ENCODE results near the gene PLRG1. TPM values are rescaled to one million over a fixed set of nuclear protein-coding genes. Genes with fewer than 3 reads are reported as not detected.

Gene PLRG1
- total and polyA plus RNA-seq, 4 donors = 21.7 to 61.6 (median 52.6) TPM

DNA sequence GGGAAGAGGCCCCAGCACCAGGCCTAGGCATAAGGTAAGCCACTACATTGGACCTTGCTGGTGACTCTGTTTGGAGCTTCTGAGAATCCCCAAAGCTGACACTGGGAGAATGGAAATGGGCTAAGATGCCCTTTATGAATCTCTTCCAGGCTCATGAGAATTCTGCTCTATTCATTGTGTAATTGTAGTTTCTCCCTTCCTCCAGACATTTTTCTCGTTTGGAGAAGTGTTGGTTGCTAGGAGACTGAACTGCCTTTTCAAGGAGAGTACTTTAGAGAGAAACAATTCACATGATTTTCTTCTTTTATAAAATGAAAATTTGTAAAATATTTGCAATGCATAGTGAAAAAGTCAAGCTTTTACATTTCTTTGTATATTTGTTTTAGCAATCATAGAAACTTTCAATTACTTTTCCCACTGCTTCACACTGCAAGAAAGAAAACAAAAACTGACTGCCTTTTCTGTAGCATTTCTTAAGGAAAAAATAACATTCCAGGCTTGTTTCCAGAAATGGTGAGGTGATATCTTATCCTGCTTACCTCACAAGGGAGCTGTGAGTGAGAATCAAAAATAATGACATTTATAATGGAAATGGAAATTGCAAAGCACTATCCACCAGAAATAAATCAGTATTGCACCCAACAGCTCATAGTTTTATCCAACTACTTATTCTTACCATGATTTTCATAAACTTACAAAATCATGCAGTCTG is 33.7 kb downstream of the PLRG1 start:
- WGBS, 2 donors = 3 to 4% methylated on average over 1 of the region's 1 CpG
- ATAC-seq (ENCODE audit: low FRiP score) = no peak
- intact Hi-C loops (cut with DNase I) = no loop called here
- Histone ChIP-seq H3K27me3 (ENCODE audit: control insufficient read depth in 1 of 2, insufficient read depth in 2 of 2, low read length in 1 of 2) (no peaks in the 10 kb centered on the region), H3K36me3 (ENCODE audit: control insufficient read depth in 1 of 2, insufficient read depth in 2 of 2, low read length in 1 of 2) (no peaks in the 10 kb centered on the region), H3K27ac (ENCODE audit: low read depth in 1 of 2, low read length in 2 of 2) (no peak overlapping the region), H3K9me3 (ENCODE audit: control insufficient read depth, low read length) (no peaks in the 10 kb centered on the region), H3K4me3 (ENCODE audit: low read length in 2 of 2) (no peak overlapping the region), H3K4me1 (ENCODE audit: control insufficient read depth in 1 of 2, insufficient read depth in 2 of 2, low read length in 2 of 2) (no peaks in the 10 kb centered on the region)
- no peak for DNase-seq

DNA sequence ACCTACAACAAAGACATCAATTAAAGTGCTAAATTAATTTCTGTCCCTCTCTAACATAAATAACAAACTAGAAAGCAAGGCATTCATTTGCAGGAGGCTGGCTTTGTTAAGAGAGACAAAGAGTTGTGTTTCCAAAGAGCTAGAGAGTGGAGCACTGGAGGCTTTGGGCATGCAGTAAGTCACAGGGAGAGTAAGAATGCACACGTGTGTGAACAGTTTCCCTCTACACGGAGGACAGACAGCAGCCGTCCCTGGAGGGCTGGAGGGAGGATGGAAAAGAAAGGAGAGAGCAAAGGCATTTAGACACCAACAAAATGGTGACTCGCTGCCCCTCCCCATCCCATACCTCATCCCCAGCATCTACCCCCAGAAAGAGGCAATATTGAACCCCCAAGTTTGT is 38.2 kb downstream of the PLRG1 start:
- no peaks in the 10 kb centered on the region for H3K27me3 ChIP-seq (ENCODE audit: control insufficient read depth in 1 of 2, insufficient read depth in 2 of 2, low read length in 1 of 2)
- no peak overlapping the region for H3K27ac ChIP-seq (ENCODE audit: low read depth in 1 of 2, low read length in 2 of 2)
- intact Hi-C loops (cut with DNase I) = no loop called here
- ATAC-seq (ENCODE audit: low FRiP score) (no peak), DNase-seq (no peak)
- no peaks in the 10 kb centered on the region for H3K9me3 ChIP-seq (ENCODE audit: control insufficient read depth, low read length)
- no peak overlapping the region for H3K4me3 ChIP-seq (ENCODE audit: low read length in 2 of 2)
- H3K4me1 ChIP-seq (ENCODE audit: control insufficient read depth in 1 of 2, insufficient read depth in 2 of 2, low read length in 2 of 2) = no peaks in the 10 kb centered on the region
- WGBS, 2 donors = 74% methylated on average over 4 of the region's 4 CpGs
- H3K36me3 ChIP-seq (ENCODE audit: control insufficient read depth in 1 of 2, insufficient read depth in 2 of 2, low read length in 1 of 2) = no peaks in the 10 kb centered on the region

DNA sequence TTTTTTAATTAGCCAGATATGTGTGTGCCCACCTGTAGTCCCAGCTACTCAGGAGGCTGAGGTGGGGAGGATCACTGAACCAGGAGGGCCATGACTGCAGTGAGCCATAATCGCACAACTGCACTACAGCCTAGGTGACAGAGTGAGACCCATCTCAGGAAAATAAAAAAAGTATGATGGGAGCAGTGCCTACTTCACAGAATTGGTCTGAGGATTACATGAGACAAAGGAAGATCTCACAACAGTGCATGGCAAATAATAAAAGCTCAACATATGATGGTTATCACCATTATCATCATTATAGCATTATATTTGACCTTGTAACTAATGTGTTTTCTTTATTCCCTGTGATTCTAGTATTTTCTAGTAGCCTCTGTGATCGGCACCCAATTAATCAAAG is 38.7 kb downstream of the PLRG1 start:
- Histone ChIP-seq H3K27ac (ENCODE audit: low read depth in 1 of 2, low read length in 2 of 2) (no peak overlapping the region), H3K36me3 (ENCODE audit: control insufficient read depth in 1 of 2, insufficient read depth in 2 of 2, low read length in 1 of 2) (no peaks in the 10 kb centered on the region), H3K4me1 (ENCODE audit: control insufficient read depth in 1 of 2, insufficient read depth in 2 of 2, low read length in 2 of 2) (no peaks in the 10 kb centered on the region), H3K4me3 (ENCODE audit: low read length in 2 of 2) (no peak overlapping the region), H3K9me3 (ENCODE audit: control insufficient read depth, low read length) (no peaks in the 10 kb centered on the region), H3K27me3 (ENCODE audit: control insufficient read depth in 1 of 2, insufficient read depth in 2 of 2, low read length in 1 of 2) (no peaks in the 10 kb centered on the region)
- intact Hi-C loops (cut with DNase I) = no loop called here
- 47 to 70% methylated on average over 2 of the region's 2 CpGs for WGBS, 2 donors
- ATAC-seq (ENCODE audit: low FRiP score) (no peak), DNase-seq (no peak)

DNA sequence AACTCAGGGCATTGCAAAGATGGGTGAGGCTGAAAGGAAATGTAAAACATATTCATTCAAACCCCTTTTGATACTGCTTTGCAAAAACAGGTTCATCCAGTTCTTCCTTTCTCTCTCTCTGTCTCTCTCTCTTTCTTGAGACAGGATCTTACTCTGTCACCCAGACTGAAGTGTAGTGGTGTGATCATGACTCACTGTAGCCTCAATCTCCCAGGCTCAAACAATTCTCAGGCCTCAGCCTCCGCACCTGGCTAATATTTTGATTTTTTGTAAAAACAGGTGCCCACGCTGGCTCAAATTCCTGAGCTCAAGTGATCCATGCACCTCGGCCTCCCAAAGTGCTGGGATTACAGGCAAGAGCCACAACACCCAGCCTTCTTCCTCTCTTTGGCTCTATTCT is 43.0 kb downstream of the PLRG1 start:
- Histone ChIP-seq H3K9me3 (ENCODE audit: control insufficient read depth, low read length) (no peaks in the 10 kb centered on the region), H3K4me3 (ENCODE audit: low read length in 2 of 2) (no peak overlapping the region), H3K4me1 (ENCODE audit: control insufficient read depth in 1 of 2, insufficient read depth in 2 of 2, low read length in 2 of 2) (no peaks in the 10 kb centered on the region), H3K36me3 (ENCODE audit: control insufficient read depth in 1 of 2, insufficient read depth in 2 of 2, low read length in 1 of 2) (no peaks in the 10 kb centered on the region), H3K27ac (ENCODE audit: low read depth in 1 of 2, low read length in 2 of 2) (no peak overlapping the region), H3K27me3 (ENCODE audit: control insufficient read depth in 1 of 2, insufficient read depth in 2 of 2, low read length in 1 of 2) (no peaks in the 10 kb centered on the region)
- DNase-seq (no peak), ATAC-seq (ENCODE audit: low FRiP score) (no peak)
- intact Hi-C loops (cut with DNase I) = loop anchor here (5.0 to 10.0 kb wide), 2 partner anchors 105 to 172 kb away; no protein-coding TSS in a partner anchor
- WGBS, 2 donors = 90 to 93% methylated on average over 3 of the region's 3 CpGs

DNA sequence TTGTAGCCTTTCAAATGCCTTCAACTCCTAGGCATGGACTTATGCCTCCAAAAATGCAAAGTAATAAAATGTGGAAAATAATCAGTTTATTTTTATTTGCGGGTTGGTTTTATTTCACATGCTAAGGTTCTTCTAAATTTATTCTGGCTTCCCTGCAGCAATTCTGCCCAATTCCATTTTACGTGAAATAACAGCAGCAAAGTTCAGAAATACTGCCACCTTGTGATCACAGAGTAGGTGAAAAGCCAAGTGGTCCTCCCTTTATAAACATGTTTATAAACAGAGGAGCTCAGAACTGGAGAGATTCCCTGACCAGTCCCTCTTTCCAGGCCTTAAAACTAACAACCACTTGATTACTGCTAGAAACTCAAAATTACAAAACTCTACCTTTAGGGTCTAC is 43.9 kb downstream of the PLRG1 start:
- intact Hi-C loops (cut with DNase I) = loop anchor here (5.0 to 10.0 kb wide), 2 partner anchors 104 to 171 kb away; no protein-coding TSS in a partner anchor
- DNase-seq (no peak), ATAC-seq (ENCODE audit: low FRiP score) (no peak)
- Histone ChIP-seq H3K4me1 (ENCODE audit: control insufficient read depth in 1 of 2, insufficient read depth in 2 of 2, low read length in 2 of 2) (no peaks in the 10 kb centered on the region), H3K27me3 (ENCODE audit: control insufficient read depth in 1 of 2, insufficient read depth in 2 of 2, low read length in 1 of 2) (no peaks in the 10 kb centered on the region), H3K27ac (ENCODE audit: low read depth in 1 of 2, low read length in 2 of 2) (no peak overlapping the region), H3K36me3 (ENCODE audit: control insufficient read depth in 1 of 2, insufficient read depth in 2 of 2, low read length in 1 of 2) (no peaks in the 10 kb centered on the region), H3K4me3 (ENCODE audit: low read length in 2 of 2) (no peak overlapping the region), H3K9me3 (ENCODE audit: control insufficient read depth, low read length) (no peaks in the 10 kb centered on the region)
- WGBS, 2 donors = 2 to 7% methylated on average over 2 of the region's 2 CpGs

DNA sequence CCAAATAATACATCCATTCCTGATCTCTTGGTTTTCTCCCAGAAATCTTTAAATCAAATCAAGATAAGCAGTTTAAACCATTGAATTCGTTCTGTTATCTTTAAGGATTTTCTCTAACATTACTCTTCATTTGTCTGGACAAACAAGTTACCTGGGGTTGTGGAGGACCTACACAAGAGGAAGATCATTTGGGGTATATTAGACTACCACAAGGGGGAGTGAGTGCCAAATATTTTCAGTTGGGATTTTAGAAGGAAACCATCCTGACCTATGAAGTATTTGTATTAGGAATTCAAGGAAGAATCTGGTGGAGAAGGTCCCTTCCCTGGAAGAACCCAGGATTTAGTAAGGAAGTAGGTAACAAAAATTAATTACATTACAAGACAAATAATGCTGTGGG is 46.6 kb downstream of the PLRG1 start:
- Histone ChIP-seq H3K4me1 (ENCODE audit: control insufficient read depth in 1 of 2, insufficient read depth in 2 of 2, low read length in 2 of 2) (no peaks in the 10 kb centered on the region), H3K4me3 (ENCODE audit: low read length in 2 of 2) (no peak overlapping the region), H3K27ac (ENCODE audit: low read depth in 1 of 2, low read length in 2 of 2) (no peak overlapping the region), H3K36me3 (ENCODE audit: control insufficient read depth in 1 of 2, insufficient read depth in 2 of 2, low read length in 1 of 2) (no peaks in the 10 kb centered on the region), H3K9me3 (ENCODE audit: control insufficient read depth, low read length) (no peaks in the 10 kb centered on the region), H3K27me3 (ENCODE audit: control insufficient read depth in 1 of 2, insufficient read depth in 2 of 2, low read length in 1 of 2) (no peaks in the 10 kb centered on the region)
- ATAC-seq (ENCODE audit: low FRiP score) = no peak
- intact Hi-C loops (cut with DNase I) = loop anchor here in 1 of 2 donors (10.0 kb wide), 1 partner anchor 169 kb away; no protein-coding TSS in a partner anchor
- WGBS, 2 donors = 14 to 25% methylated on average over 1 of the region's 1 CpG
- no peak for DNase-seq

DNA sequence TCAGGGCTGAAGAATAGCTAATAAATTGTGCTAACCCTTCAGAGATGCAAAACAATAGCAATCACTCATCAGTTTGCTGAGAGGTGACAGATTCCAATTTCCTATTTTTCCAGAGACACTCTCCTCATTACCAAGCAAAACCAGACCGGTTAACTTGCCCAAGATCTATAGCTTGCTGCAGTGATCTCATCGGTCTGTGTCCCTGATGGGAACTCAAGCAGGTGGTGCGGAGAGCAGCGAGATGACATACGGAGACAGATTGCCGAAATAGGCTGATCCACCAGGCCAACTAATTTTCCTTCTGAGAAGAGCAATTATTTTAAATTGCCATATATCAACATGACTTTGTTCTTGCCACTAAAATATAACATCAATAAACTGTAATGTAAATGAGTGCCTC is 48.1 kb downstream of the PLRG1 start:
- no peak for ATAC-seq (ENCODE audit: low FRiP score)
- H3K27ac ChIP-seq (ENCODE audit: low read depth in 1 of 2, low read length in 2 of 2) = no peak overlapping the region
- no peak overlapping the region for H3K4me3 ChIP-seq (ENCODE audit: low read length in 2 of 2)
- no peaks in the 10 kb centered on the region for H3K4me1 ChIP-seq (ENCODE audit: control insufficient read depth in 1 of 2, insufficient read depth in 2 of 2, low read length in 2 of 2)
- no peaks in the 10 kb centered on the region for H3K36me3 ChIP-seq (ENCODE audit: control insufficient read depth in 1 of 2, insufficient read depth in 2 of 2, low read length in 1 of 2)
- H3K27me3 ChIP-seq (ENCODE audit: control insufficient read depth in 1 of 2, insufficient read depth in 2 of 2, low read length in 1 of 2) = no peaks in the 10 kb centered on the region
- DNase-seq = no peak
- intact Hi-C loops (cut with DNase I) = loop anchor here in 1 of 2 donors (10.0 kb wide), 1 partner anchor 167 kb away; no protein-coding TSS in a partner anchor
- 85% methylated on average over 6 of the region's 6 CpGs for WGBS, 2 donors
- no peaks in the 10 kb centered on the region for H3K9me3 ChIP-seq (ENCODE audit: control insufficient read depth, low read length)

DNA sequence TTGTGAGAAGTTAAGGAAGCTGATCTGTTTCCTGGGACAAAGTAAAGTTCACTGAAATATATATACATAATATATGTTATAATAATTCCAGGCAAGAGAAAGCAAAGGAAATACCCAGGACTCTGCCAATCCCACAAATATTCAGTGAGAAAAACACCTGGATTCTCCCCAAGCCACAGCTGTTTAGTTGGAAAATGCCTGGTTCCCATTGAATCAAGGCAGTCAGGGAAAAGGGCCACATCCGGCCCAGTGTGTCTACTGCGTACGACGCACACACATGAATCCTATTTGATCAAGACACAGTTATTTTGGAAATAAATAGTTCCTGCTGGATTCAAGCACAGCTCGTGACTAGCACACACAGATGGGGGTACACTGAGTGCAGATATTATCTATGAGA is 52.3 kb downstream of the PLRG1 start:
- no peak overlapping the region for H3K4me3 ChIP-seq (ENCODE audit: low read length in 2 of 2)
- H3K4me1 ChIP-seq (ENCODE audit: control insufficient read depth in 1 of 2, insufficient read depth in 2 of 2, low read length in 2 of 2) = no peaks in the 10 kb centered on the region
- no peaks in the 10 kb centered on the region for H3K36me3 ChIP-seq (ENCODE audit: control insufficient read depth in 1 of 2, insufficient read depth in 2 of 2, low read length in 1 of 2)
- WGBS, 2 donors = 91 to 94% methylated on average over 5 of the region's 5 CpGs
- H3K9me3 ChIP-seq (ENCODE audit: control insufficient read depth, low read length) = no peaks in the 10 kb centered on the region
- no peak overlapping the region for H3K27ac ChIP-seq (ENCODE audit: low read depth in 1 of 2, low read length in 2 of 2)
- no peak for ATAC-seq (ENCODE audit: low FRiP score)
- H3K27me3 ChIP-seq (ENCODE audit: control insufficient read depth in 1 of 2, insufficient read depth in 2 of 2, low read length in 1 of 2) = no peaks in the 10 kb centered on the region
- DNase-seq = no peak
- intact Hi-C loops (cut with DNase I) = no loop called here

DNA sequence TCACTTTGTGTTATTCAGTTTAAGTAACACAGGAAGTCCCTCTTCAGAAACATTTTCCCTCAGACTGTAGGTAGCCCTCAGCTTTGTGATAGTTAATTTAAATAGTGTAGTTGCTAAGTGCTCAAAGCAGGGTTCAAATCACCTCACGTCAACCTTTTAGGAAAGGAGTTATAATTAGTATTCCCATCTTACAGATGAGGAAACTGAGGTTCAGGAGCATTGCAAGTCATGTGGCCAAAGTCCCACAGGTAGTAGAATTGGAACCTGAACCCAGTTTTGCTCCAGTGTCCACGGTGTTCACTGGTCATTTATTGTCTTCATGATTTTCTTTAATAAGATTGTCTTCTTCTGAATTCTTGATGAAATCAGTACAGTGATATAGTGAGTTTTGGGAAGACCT is 54.3 kb downstream of the PLRG1 start:
- intact Hi-C loops (cut with DNase I) = no loop called here
- Histone ChIP-seq H3K27me3 (ENCODE audit: control insufficient read depth in 1 of 2, insufficient read depth in 2 of 2, low read length in 1 of 2) (no peaks in the 10 kb centered on the region), H3K4me3 (ENCODE audit: low read length in 2 of 2) (no peak overlapping the region), H3K27ac (ENCODE audit: low read depth in 1 of 2, low read length in 2 of 2) (no peak overlapping the region), H3K36me3 (ENCODE audit: control insufficient read depth in 1 of 2, insufficient read depth in 2 of 2, low read length in 1 of 2) (no peaks in the 10 kb centered on the region), H3K9me3 (ENCODE audit: control insufficient read depth, low read length) (no peaks in the 10 kb centered on the region), H3K4me1 (ENCODE audit: control insufficient read depth in 1 of 2, insufficient read depth in 2 of 2, low read length in 2 of 2) (no peaks in the 10 kb centered on the region)
- no peak for ATAC-seq (ENCODE audit: low FRiP score)
- WGBS, 2 donors = 91 to 92% methylated on average over 2 of the region's 2 CpGs
- DNase-seq = no peak
